H9 (cell line): ENCODE results near the gene COL18A1. TPM values are rescaled to one million over a fixed set of nuclear protein-coding genes. Genes with fewer than 3 reads are reported as not detected.

Experiments used
- DNase-seq: peaks from one replicate; pipeline ENCODE4 v3.0.0-alpha.2; 2017
- H2AFZ ChIP-seq: one replicate; pipeline ENCODE4 v1.6.1; 2013; ENCODE audit warnings: mild to moderate bottlenecking, low read length, control low read depth, moderate library complexity
- H2AK5ac ChIP-seq: 2 replicates; pipeline ENCODE4 v1.6.1; 2013; ENCODE audit warnings: low read length, control low read depth, mixed read lengths; ENCODE audit not compliant: insufficient read length
- H2BK120ac ChIP-seq: one replicate; pipeline ENCODE4 v1.6.1; 2013; ENCODE audit warnings: low read depth, mild to moderate bottlenecking, low read length, control low read depth, inconsistent platforms; ENCODE audit not compliant: poor library complexity, severe bottlenecking
- H2BK12ac ChIP-seq: 2 replicates; pipeline ENCODE4 v1.6.1; 2013; ENCODE audit warnings: low read length, control low read depth, mixed read lengths, low read depth; ENCODE audit not compliant: insufficient read length
- H2BK15ac ChIP-seq: 2 replicates; pipeline ENCODE4 v1.6.1; 2013; ENCODE audit warnings: low read depth, low read length, control low read depth
- H2BK20ac ChIP-seq: one replicate; pipeline ENCODE4 v1.6.1; 2013; ENCODE audit warnings: low read depth, mild to moderate bottlenecking, low read length, control low read depth, inconsistent platforms; ENCODE audit not compliant: poor library complexity, severe bottlenecking
- H2BK5ac ChIP-seq: 2 replicates; pipeline ENCODE4 v1.6.1; 2013; ENCODE audit warnings: low read length, control low read depth, mixed read lengths; ENCODE audit not compliant: insufficient read length
- H3K14ac ChIP-seq: 2 replicates; pipeline ENCODE4 v1.6.1; 2013; ENCODE audit warnings: low read length, control low read depth; ENCODE audit not compliant: insufficient read depth
- H3K18ac ChIP-seq: 2 replicates; pipeline ENCODE4 v1.6.1; 2013; ENCODE audit warnings: low read depth, mild to moderate bottlenecking, mixed read lengths, low read length, control low read depth; ENCODE audit not compliant: insufficient read length
- H3K23ac ChIP-seq: 2 replicates; pipeline ENCODE4 v1.6.1; 2013; ENCODE audit warnings: low read length, control low read depth, mixed read lengths, low read depth; ENCODE audit not compliant: insufficient read length
- H3K23me2 ChIP-seq: 2 replicates; pipeline ENCODE4 v1.6.1; 2013; ENCODE audit warnings: low read depth, mild to moderate bottlenecking, mixed read lengths, low read length, control low read depth; ENCODE audit not compliant: insufficient read length, poor library complexity, severe bottlenecking
- H3K27ac ChIP-seq: 2 replicates; pipeline ENCODE4 v1.5.1; 2013; ENCODE audit warnings: low read length, control low read depth, mixed read lengths, low read depth; ENCODE audit not compliant: insufficient read length
- H3K27me3 ChIP-seq: 2 replicates; pipeline ENCODE4 v1.6.1; 2013; ENCODE audit warnings: low read length, control low read depth, inconsistent platforms; ENCODE audit not compliant: insufficient read depth
- H3K4ac ChIP-seq: 2 replicates; pipeline ENCODE4 v1.6.1; 2013; ENCODE audit warnings: low read depth, mild to moderate bottlenecking, control low read depth, inconsistent platforms, low read length, moderate library complexity
- H3K4me1 ChIP-seq: 2 replicates; pipeline ENCODE4 v1.6.1; 2013; ENCODE audit warnings: low read length, control low read depth, inconsistent platforms; ENCODE audit not compliant: insufficient read depth
- H3K4me2 ChIP-seq: 2 replicates; pipeline ENCODE4 v1.6.1; 2013; ENCODE audit warnings: low read length, control low read depth, mixed read lengths; ENCODE audit not compliant: insufficient read length, insufficient read depth
- H3K56ac ChIP-seq: 2 replicates; pipeline ENCODE4 v1.6.1; 2013; ENCODE audit warnings: low read depth, mild to moderate bottlenecking, mixed read lengths, low read length, control low read depth; ENCODE audit not compliant: insufficient read length
- H3K79me1 ChIP-seq: 2 replicates; pipeline ENCODE4 v1.6.1; 2013; ENCODE audit warnings: low read depth, mild to moderate bottlenecking, moderate library complexity, low read length, control low read depth, inconsistent platforms; ENCODE audit not compliant: insufficient read depth, poor library complexity, severe bottlenecking
- H3K79me2 ChIP-seq: 2 replicates; pipeline ENCODE4 v1.6.1; 2013; ENCODE audit warnings: low read length, control low read depth, inconsistent platforms; ENCODE audit not compliant: insufficient read depth
- H3K9ac ChIP-seq: 2 replicates; pipeline ENCODE4 v1.6.1; 2013; ENCODE audit warnings: low read length, control low read depth, mixed read lengths; ENCODE audit not compliant: insufficient read length; ENCODE audit errors: extremely low read depth
- H3K9me3 ChIP-seq: one replicate; pipeline ENCODE4 v1.6.1; 2013; ENCODE audit warnings: low read depth, low read length, inconsistent platforms; ENCODE audit not compliant: control insufficient read depth
- H3T11ph ChIP-seq: one replicate; pipeline ENCODE4 v1.6.1; 2013; ENCODE audit warnings: mild to moderate bottlenecking, low read length, control low read depth, inconsistent platforms
- H4K20me1 ChIP-seq: one replicate; pipeline ENCODE4 v1.6.1; 2013; ENCODE audit not compliant: control insufficient read depth, insufficient read length, insufficient read depth
- H4K5ac ChIP-seq: 2 replicates; pipeline ENCODE4 v1.6.1; 2013; ENCODE audit warnings: low read depth, mild to moderate bottlenecking, mixed read lengths, low read length, control low read depth; ENCODE audit not compliant: insufficient read length
- H4K8ac ChIP-seq: replicated peaks from 2 replicates; pipeline ENCODE4 v1.6.1; 2013; ENCODE audit warnings: low read length, control low read depth, mixed read lengths, low read depth; ENCODE audit not compliant: insufficient read length
- H4K91ac ChIP-seq: 2 replicates; pipeline ENCODE4 v1.6.1; 2013; ENCODE audit warnings: low read depth, mild to moderate bottlenecking, moderate library complexity, mixed read lengths, low read length, control low read depth; ENCODE audit not compliant: insufficient read length
- H3K27ac Mint-ChIP-seq, 3 experiments: 2 replicates in 2 of 3; 3 replicates in 1 of 3; pipeline ENCODE4 v1.8.0; 2020 to 2021; ENCODE audit warnings: mixed read lengths in 3 of 3, mild to moderate bottlenecking in 1 of 3, moderate library complexity in 1 of 3
- H3K27me3 Mint-ChIP-seq: 2 replicates; pipeline ENCODE4 v1.8.0; 2021; ENCODE audit warnings: low read depth, mild to moderate bottlenecking, moderate library complexity, mixed read lengths
- H3K36me3 Mint-ChIP-seq, 3 experiments: 2 replicates in 2 of 3; 3 replicates in 1 of 3; pipeline ENCODE4 v1.8.0; 2020 to 2021; ENCODE audit warnings: low read depth in 3 of 3, mixed read lengths in 3 of 3; ENCODE audit not compliant: insufficient read depth in 1 of 3
- H3K4me1 Mint-ChIP-seq, 2 experiments: 2 replicates each; pipeline ENCODE4 v1.8.0; 2020; ENCODE audit warnings: mixed read lengths in 2 of 2
- H3K4me3 Mint-ChIP-seq, 2 experiments: 2 replicates in 1 of 2; 3 replicates in 1 of 2; pipeline ENCODE4 v1.8.0; 2020 to 2021; ENCODE audit warnings: mild to moderate bottlenecking in 2 of 2, mixed read lengths in 2 of 2, moderate library complexity in 1 of 2
- H3K9me3 Mint-ChIP-seq, 2 experiments: 2 replicates in 1 of 2; 3 replicates in 1 of 2; pipeline ENCODE4 v1.8.0; 2020; ENCODE audit warnings: mild to moderate bottlenecking in 2 of 2, mixed read lengths in 2 of 2, moderate library complexity in 1 of 2
- WGBS: extraction: QIAGEN DNeasy Blood & Tissue Kit; methylation state at CpG from one replicate; pipeline ENCODE4 v1.1.7; 2013; ENCODE audit warnings: missing lambda C conversion rate, low lambda C conversion rate, mixed read lengths; ENCODE audit not compliant: insufficient read length; ENCODE audit errors: extremely low coverage; 5-methylcytosine and 5-hydroxymethylcytosine counted together
- total RNA-seq: library from RNA; stranded (reverse); gene quantifications from 2 replicates; pipeline ENCODE4 v1.2.1, GENCODE V29; 2021
- TF ChIP-seq, protein P1 (sequence below): fragments of 200-600 bp; sonication (generic); conservative IDR thresholded peaks from 3 replicates; pipeline ENCODE4 v1.8.0; 2021; ENCODE audit warnings: antibody characterized with exemption, mild to moderate bottlenecking

The COL18A1 gene
- total RNA-seq, 1 experiment from 2014 or later: 232 TPM

DNA sequence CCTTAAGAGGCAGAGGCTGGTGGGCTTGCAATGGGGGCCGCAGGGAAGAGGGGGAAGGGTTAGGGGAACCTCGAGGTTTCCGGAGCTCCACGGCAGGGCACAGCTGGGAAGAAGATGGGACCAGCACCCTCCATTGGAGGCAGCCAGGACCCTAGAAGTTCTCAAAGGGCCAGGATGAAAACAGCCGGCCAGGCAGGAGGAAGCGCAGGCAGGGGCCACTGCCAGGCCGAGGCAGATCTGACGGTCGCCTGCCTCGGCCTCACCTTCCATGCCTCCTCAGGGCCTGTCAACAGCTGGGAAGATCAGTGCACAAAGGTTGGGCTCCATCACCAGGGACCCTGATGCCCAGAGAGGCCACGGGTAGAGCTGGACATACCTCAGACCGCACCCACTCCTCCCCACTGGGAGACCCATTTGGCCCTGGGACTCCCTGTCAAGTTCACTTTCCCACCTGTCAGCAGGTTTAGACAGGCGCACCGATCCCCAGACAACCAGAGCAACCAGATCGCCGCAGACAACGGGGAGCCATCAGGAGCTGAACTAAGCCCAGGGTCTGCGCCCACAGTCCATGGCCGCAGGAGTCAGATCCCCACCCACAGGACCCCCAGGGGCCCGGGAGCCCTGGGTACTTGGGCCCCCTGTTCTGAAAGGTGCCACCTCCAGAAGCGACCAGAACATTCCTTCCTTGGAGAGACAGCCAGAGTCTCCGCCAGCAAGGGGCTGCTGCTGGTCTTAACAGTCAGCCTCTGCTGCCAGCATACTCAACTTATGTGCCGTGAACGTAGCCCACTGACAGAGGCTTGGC lies 135.0 kb downstream of the COL18A1 start:
- H3K18ac ChIP-seq: no peak overlapping the region
- H4K91ac ChIP-seq: no peak overlapping the region
- no peak overlapping the region for H4K8ac ChIP-seq
- no peak overlapping the region for H3K4me2 ChIP-seq
- Mint-ChIP-seq H3K27me3 (no peaks in the 10 kb centered on the region), H3K4me3 (peak overlapping the region; percentile 65 to 81; a peak in 3 of 5 replicates), H3K4me1 (peaks cover 7 to 8% of the 10 kb centered on the region in 2 experiments), H3K27ac (no peak overlapping the region), H3K36me3 (peaks cover 0 to 8% (median 6%) of the 10 kb centered on the region in 3 experiments; a peak in 6 of 7 replicates), H3K9me3 (no peaks in the 10 kb centered on the region)
- no peak overlapping the region for H2BK20ac ChIP-seq
- H2BK5ac ChIP-seq: no peak overlapping the region
- TF ChIP-seq, protein P1, sequence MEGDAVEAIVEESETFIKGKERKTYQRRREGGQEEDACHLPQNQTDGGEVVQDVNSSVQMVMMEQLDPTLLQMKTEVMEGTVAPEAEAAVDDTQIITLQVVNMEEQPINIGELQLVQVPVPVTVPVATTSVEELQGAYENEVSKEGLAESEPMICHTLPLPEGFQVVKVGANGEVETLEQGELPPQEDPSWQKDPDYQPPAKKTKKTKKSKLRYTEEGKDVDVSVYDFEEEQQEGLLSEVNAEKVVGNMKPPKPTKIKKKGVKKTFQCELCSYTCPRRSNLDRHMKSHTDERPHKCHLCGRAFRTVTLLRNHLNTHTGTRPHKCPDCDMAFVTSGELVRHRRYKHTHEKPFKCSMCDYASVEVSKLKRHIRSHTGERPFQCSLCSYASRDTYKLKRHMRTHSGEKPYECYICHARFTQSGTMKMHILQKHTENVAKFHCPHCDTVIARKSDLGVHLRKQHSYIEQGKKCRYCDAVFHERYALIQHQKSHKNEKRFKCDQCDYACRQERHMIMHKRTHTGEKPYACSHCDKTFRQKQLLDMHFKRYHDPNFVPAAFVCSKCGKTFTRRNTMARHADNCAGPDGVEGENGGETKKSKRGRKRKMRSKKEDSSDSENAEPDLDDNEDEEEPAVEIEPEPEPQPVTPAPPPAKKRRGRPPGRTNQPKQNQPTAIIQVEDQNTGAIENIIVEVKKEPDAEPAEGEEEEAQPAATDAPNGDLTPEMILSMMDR: no peak
- no peak overlapping the region for H2BK15ac ChIP-seq
- no peak overlapping the region for H2AFZ ChIP-seq
- H3K4me1 ChIP-seq: no peaks in the 10 kb centered on the region
- H3K79me2 ChIP-seq: peaks cover 6% of the 10 kb centered on the region; the same call in 1 of the 2 replicates
- no peak overlapping the region for H3K27ac ChIP-seq
- no peak overlapping the region for H3K14ac ChIP-seq
- no peak overlapping the region for H3K9ac ChIP-seq
- no peaks in the 10 kb centered on the region for H3K27me3 ChIP-seq
- WGBS: no CpG with 5 or more reads among the region's 24 CpGs
- H3K4ac ChIP-seq: no peak overlapping the region
- H3T11ph ChIP-seq: no peak overlapping the region
- H2AK5ac ChIP-seq: no peak overlapping the region
- DNase-seq: peak; percentile 24
- H2BK120ac ChIP-seq: no peak overlapping the region
- H3K79me1 ChIP-seq: no peaks in the 10 kb centered on the region
- peaks cover 5% of the 10 kb centered on the region for H3K23me2 ChIP-seq
- no peak overlapping the region for H4K5ac ChIP-seq
- no peaks in the 10 kb centered on the region for H4K20me1 ChIP-seq
- H3K9me3 ChIP-seq: no peaks in the 10 kb centered on the region
- H2BK12ac ChIP-seq: no peak overlapping the region
- no peak overlapping the region for H3K23ac ChIP-seq
- no peak overlapping the region for H3K56ac ChIP-seq
